COLO668 (cell line): Measurements from ENCODE around the gene RBM22.

ENCODE experiments used
- DNase-seq: peaks from one replicate; lab custom pipeline; 2025; ENCODE audit not compliant: unreplicated experiment; lab: John Stamatoyannopoulos, UW

RBM22 gene

GRCh38 chr5:150653145-150653761, 47.6 kb downstream of the RBM22 start:
- DNase-seq: no peak

GRCh38 chr5:150651924-150652671, 48.8 kb downstream of the RBM22 start:
- DNase-seq: no peak

- no peak for DNase-seq
Observed at GRCh38 chr5:150651382-150651781, 49.5 kb downstream of the RBM22 start.

GRCh38 chr5:150650021-150651006, 50.5 kb downstream of the RBM22 start:
- no peak for DNase-seq

- DNase-seq: no peak
Observed at GRCh38 chr5:150649108-150650020, 51.5 kb downstream of the RBM22 start.

- DNase-seq: no peak
Observed at GRCh38 chr5:150648294-150649107, 52.4 kb downstream of the RBM22 start.

- no peak for DNase-seq
Observed at GRCh38 chr5:150647275-150648251, 53.3 kb downstream of the RBM22 start.

- DNase-seq: no peak
Observed at GRCh38 chr5:150645070-150645700, 55.7 kb downstream of the RBM22 start.

- DNase-seq: no peak
Observed at GRCh38 chr5:150644514-150644913, 56.3 kb downstream of the RBM22 start.

- DNase-seq: no peak
Observed at GRCh38 chr5:150644058-150644457, 56.8 kb downstream of the RBM22 start.

- no peak for DNase-seq
Observed at GRCh38 chr5:150642991-150643710, 57.7 kb downstream of the RBM22 start.

GRCh38 chr5:150642567-150642927, 58.3 kb downstream of the RBM22 start:
- no peak for DNase-seq

GRCh38 chr5:150641824-150642566, 58.9 kb downstream of the RBM22 start:
- DNase-seq: no peak

GRCh38 chr5:150641006-150641570, 59.8 kb downstream of the RBM22 start:
- no peak for DNase-seq
